Fibroblast of lung (primary cell): ENCODE results near the gene ITPR2. TPM values are rescaled to one million over a fixed set of nuclear protein-coding genes. Genes with fewer than 3 reads are reported as not detected.

Experiments used
- DNase-seq, 2 donors: peaks; one replicate each; pipeline versions ENCODE4 v3.0.0 to v3.0.0-alpha.2; 2010; ENCODE audit warnings: low read depth in 2 of 2
- H2AFZ ChIP-seq: 2 replicates; pipeline ENCODE4 v1.5.1; 2012; ENCODE audit warnings: low read length, control low read depth, inconsistent platforms
- H3K27ac ChIP-seq: 2 replicates; pipeline ENCODE4 v1.5.1; 2011; ENCODE audit warnings: low read length, control low read depth; ENCODE audit not compliant: insufficient read depth
- H3K27me3 ChIP-seq: 2 replicates; pipeline ENCODE4 v1.5.1; 2011; ENCODE audit warnings: mild to moderate bottlenecking, low read length; ENCODE audit not compliant: control insufficient read depth, insufficient read depth
- H3K36me3 ChIP-seq: 2 replicates; pipeline ENCODE4 v1.5.1; 2011; ENCODE audit warnings: low read length; ENCODE audit not compliant: control insufficient read depth, insufficient read depth
- H3K4me1 ChIP-seq: 2 replicates; pipeline ENCODE4 v1.5.1; 2011; ENCODE audit warnings: low read length; ENCODE audit not compliant: control insufficient read depth, insufficient read depth; ENCODE audit errors: extremely low read depth
- H3K4me2 ChIP-seq: 2 replicates; pipeline ENCODE4 v1.5.1; 2011; ENCODE audit warnings: low read length, control low read depth; ENCODE audit not compliant: insufficient read depth; ENCODE audit errors: extremely low read depth
- H3K4me3 ChIP-seq, 4 experiments: fragments of 200-600 bp in 1 of 4; sonication (generic) in 1 of 4; replicated peaks in 1 of 4; 2 replicates each; pipeline ENCODE4 v1.5.1; 2011 to 2016; ENCODE audit warnings: low read length in 4 of 4, low read depth in 3 of 4, mild to moderate bottlenecking in 3 of 4, control low read depth in 2 of 4, inconsistent platforms in 1 of 4, mixed read lengths in 1 of 4; ENCODE audit not compliant: insufficient read depth in 1 of 4; ENCODE audit errors: control extremely low read depth in 1 of 4
- H3K79me2 ChIP-seq: 2 replicates; pipeline ENCODE4 v1.5.1; 2012; ENCODE audit warnings: mild to moderate bottlenecking, low read length, inconsistent platforms; ENCODE audit not compliant: control insufficient read depth, insufficient read depth
- H3K9ac ChIP-seq: 2 replicates; pipeline ENCODE4 v1.5.1; 2011; ENCODE audit warnings: mild to moderate bottlenecking, low read length, control low read depth; ENCODE audit not compliant: insufficient read depth
- H3K9me3 ChIP-seq: 2 replicates; pipeline ENCODE4 v1.5.1; 2012; ENCODE audit warnings: low read depth, low read length; ENCODE audit not compliant: control insufficient read depth, insufficient read depth
- H4K20me1 ChIP-seq: 2 replicates; pipeline ENCODE4 v1.5.1; 2011; ENCODE audit warnings: low read length; ENCODE audit not compliant: control insufficient read depth, insufficient read depth; ENCODE audit errors: extremely low read depth
- CTCF ChIP-seq, 2 donors: IDR thresholded peaks in 1 of 2; conservative IDR thresholded peaks in 1 of 2; 1 replicate in 1 of 2; 2 replicates in 1 of 2; pipeline ENCODE4 v1.5.1; 2011 to 2012; ENCODE audit warnings: low read length in 2 of 2, control low read depth in 1 of 2, inconsistent platforms in 1 of 2, low read depth in 1 of 2, mild to moderate bottlenecking in 1 of 2
- EZH2 ChIP-seq: IDR thresholded peaks from 2 replicates; pipeline ENCODE4 v1.5.1; 2012; ENCODE audit warnings: low read length, control low read depth, mild to moderate bottlenecking; ENCODE audit errors: missing control alignments
- polyA plus RNA-seq, 2 donors: library from polyadenylated mRNA; depleted of rRNA in 1 of 2; stranded (reverse) in 1 of 2; unstranded in 1 of 2; fragments of >200 nt; gene quantifications; 2 replicates each; pipeline ENCODE4 v1.2.1, GENCODE V29; 2011 to 2012; ENCODE audit warnings: missing spikeins in 1 of 2
- total RNA-seq: library from RNA; depleted of rRNA; stranded (reverse); fragments of >200 nt; gene quantifications from 2 replicates; pipeline ENCODE4 v1.2.1, GENCODE V29; 2014

Gene ITPR2
- total and polyA plus RNA-seq, 2 donors (not counting 1 experiment from before 2014, with no cell fraction given): 5.1 to 24.6 TPM

- Histone ChIP-seq H3K27me3 (no peaks in the 10 kb centered on the region), H3K27ac (no peak overlapping the region), H3K9ac (no peak overlapping the region), H3K4me3 (no peak overlapping the region), H2AFZ (no peak overlapping the region), H3K79me2 (no peaks in the 10 kb centered on the region), H3K4me1 (peaks cover 6% of the 10 kb centered on the region), H3K4me2 (no peak overlapping the region), H3K9me3 (no peaks in the 10 kb centered on the region), H4K20me1 (no peaks in the 10 kb centered on the region), H3K36me3 (no peaks in the 10 kb centered on the region)
- peak; percentile 11 to 47 for TF ChIP-seq CTCF (conservative IDR thresholded peaks at IDR 0.05 in 1 of 2, IDR thresholded peaks at IDR 0.05 in 1 of 2; ENCODE audit: low read depth in 1 of 2, low read length in 2 of 2)
- TF ChIP-seq EZH2: no peak
- no peak for DNase-seq
These were observed 113.1 kb downstream of the ITPR2 start for GRCh38 chr12:26719852-26720251.

- Histone ChIP-seq H3K27me3 (no peaks in the 10 kb centered on the region), H3K9me3 (no peaks in the 10 kb centered on the region), H3K36me3 (no peaks in the 10 kb centered on the region), H3K4me3 (no peak overlapping the region), H4K20me1 (no peaks in the 10 kb centered on the region), H3K27ac (no peak overlapping the region), H2AFZ (no peak overlapping the region), H3K9ac (no peak overlapping the region), H3K79me2 (no peaks in the 10 kb centered on the region), H3K4me1 (no peaks in the 10 kb centered on the region), H3K4me2 (no peak overlapping the region)
- TF ChIP-seq CTCF (conservative IDR thresholded peaks at IDR 0.05 in 1 of 2, IDR thresholded peaks at IDR 0.05 in 1 of 2; ENCODE audit: low read depth in 1 of 2, low read length in 2 of 2) (no peak), EZH2 (no peak)
- DNase-seq: no peak
These were observed 115.2 kb downstream of the ITPR2 start for GRCh38 chr12:26717757-26718156.

- H3K9ac ChIP-seq: no peak overlapping the region
- H3K27me3 ChIP-seq: no peaks in the 10 kb centered on the region
- no peaks in the 10 kb centered on the region for H3K4me1 ChIP-seq
- TF ChIP-seq CTCF (conservative IDR thresholded peaks at IDR 0.05 in 1 of 2, IDR thresholded peaks at IDR 0.05 in 1 of 2; ENCODE audit: low read depth in 1 of 2, low read length in 2 of 2) (no peak), EZH2 (no peak)
- no peaks in the 10 kb centered on the region for H3K36me3 ChIP-seq
- no peaks in the 10 kb centered on the region for H4K20me1 ChIP-seq
- no peaks in the 10 kb centered on the region for H3K79me2 ChIP-seq
- H3K9me3 ChIP-seq: no peaks in the 10 kb centered on the region
- H3K27ac ChIP-seq: no peak overlapping the region
- DNase-seq: no peak
- no peak overlapping the region for H3K4me2 ChIP-seq
- H2AFZ ChIP-seq: no peak overlapping the region
- no peak overlapping the region for H3K4me3 ChIP-seq
These were observed 117.8 kb downstream of the ITPR2 start for GRCh38 chr12:26715232-26715631.
